HepG2 (cell line): ENCODE measurements around the gene SCRG1. TPM values are rescaled to one million over a fixed set of nuclear protein-coding genes. Genes with fewer than 3 reads are reported as not detected.

Experiments used
- BORCS8-MEF2B ChIP-seq: sonication (generic); formaldehyde crosslinking; IDR thresholded peaks from 2 replicates; pipeline ENCODE4 v1.8.0; 2022; ENCODE audit warnings: mild to moderate bottlenecking, missing genetic modification reagents
- CCDC6 ChIP-seq: sonication (generic); formaldehyde crosslinking; IDR thresholded peaks from 2 replicates; pipeline ENCODE4 v1.8.1; 2022; ENCODE audit warnings: mild to moderate bottlenecking, missing genetic modification reagents, moderate library complexity
- CREM ChIP-seq, 2 experiments: sonication (generic) in 1 of 2; formaldehyde crosslinking in 1 of 2; IDR thresholded peaks; 2 replicates each; pipeline versions ENCODE4 v1.4.0 to v1.6.1; 2016 to 2020; ENCODE audit warnings: antibody characterized with exemption in 1 of 2, mild to moderate bottlenecking in 1 of 2, missing genetic modification reagents in 1 of 2
- DBP ChIP-seq: sonication (generic); formaldehyde crosslinking; IDR thresholded peaks from 2 replicates; pipeline ENCODE4 v1.4.0; 2020; ENCODE audit warnings: missing genetic modification reagents; ENCODE audit errors: not compliant biosample characterization
- DNMT3B ChIP-seq: conservative IDR thresholded peaks from 2 replicates; pipeline ENCODE4 v1.6.1; 2016; ENCODE audit warnings: missing biosample characterization, control low read depth
- HCFC1 ChIP-seq: fragments of 150-350 bp; IDR thresholded peaks from 2 replicates; pipeline ENCODE4 v1.6.1; 2014; ENCODE audit warnings: low read depth, low read length
- KLF9 ChIP-seq: IDR thresholded peaks from 2 replicates; pipeline ENCODE4 v1.6.1; 2016; ENCODE audit warnings: low read depth
- MAX ChIP-seq: IDR thresholded peaks from 2 replicates; pipeline ENCODE4 v1.6.1; 2012; ENCODE audit warnings: inconsistent platforms
- MXI1 ChIP-seq: IDR thresholded peaks from 3 replicates; pipeline ENCODE4 v1.6.1; 2012; ENCODE audit warnings: low read depth, low read length, inconsistent platforms, borderline replicate concordance
- PITX1 ChIP-seq: sonication (generic); formaldehyde crosslinking; IDR thresholded peaks from 2 replicates; pipeline ENCODE4 v1.5.1; 2020; ENCODE audit warnings: mild to moderate bottlenecking, missing genetic modification reagents
- RARA ChIP-seq: IDR thresholded peaks from 2 replicates; pipeline ENCODE4 v1.6.1; 2016; ENCODE audit warnings: missing genetic modification reagents, missing compliant biosample characterization
- RBAK ChIP-seq: sonication (generic); formaldehyde crosslinking; IDR thresholded peaks from 2 replicates; pipeline ENCODE4 v1.5.1; 2020; ENCODE audit warnings: mild to moderate bottlenecking, missing genetic modification reagents
- REXO4 ChIP-seq: sonication (generic); formaldehyde crosslinking; IDR thresholded peaks from 2 replicates; pipeline ENCODE4 v1.8.0; 2022; ENCODE audit warnings: missing genetic modification reagents, mild to moderate bottlenecking, borderline replicate concordance
- RFXANK ChIP-seq: IDR thresholded peaks from 2 replicates; pipeline ENCODE4 v1.6.1; 2016
- SPEN ChIP-seq: sonication (generic); formaldehyde crosslinking; IDR thresholded peaks from 2 replicates; pipeline ENCODE4 v1.5.1; 2020; ENCODE audit warnings: low read depth, mild to moderate bottlenecking, missing genetic modification reagents
- SUZ12 ChIP-seq: fragments of 150-350 bp; IDR thresholded peaks from 2 replicates; pipeline ENCODE4 v1.6.1; 2014; ENCODE audit warnings: low read depth, low read length
- ZFP62 ChIP-seq: sonication (generic); formaldehyde crosslinking; IDR thresholded peaks from 2 replicates; pipeline ENCODE4 v1.4.0; 2020; ENCODE audit warnings: missing genetic modification reagents
- ZFX ChIP-seq: sonication (generic); formaldehyde crosslinking; IDR thresholded peaks from 2 replicates; pipeline ENCODE4 v1.4.0; 2020; ENCODE audit warnings: mild to moderate bottlenecking, low read depth, missing genetic modification reagents, moderate library complexity
- ZMYM4 ChIP-seq: sonication (generic); formaldehyde crosslinking; IDR thresholded peaks from 2 replicates; pipeline ENCODE4 v1.8.1; 2023; ENCODE audit warnings: mild to moderate bottlenecking, missing genetic modification reagents
- ZNF18 ChIP-seq: sonication (generic); formaldehyde crosslinking; IDR thresholded peaks from 2 replicates; pipeline ENCODE4 v1.8.0; 2022; ENCODE audit warnings: mild to moderate bottlenecking, missing genetic modification reagents; ENCODE audit not compliant: insufficient replicate concordance
- ZNF331 ChIP-seq: sonication (generic); formaldehyde crosslinking; IDR thresholded peaks from 2 replicates; pipeline ENCODE4 v1.4.0; 2020; ENCODE audit warnings: missing genetic modification reagents
- ZNF441 ChIP-seq: sonication (generic); formaldehyde crosslinking; IDR thresholded peaks from 2 replicates; pipeline ENCODE4 v1.7.0; 2021; ENCODE audit warnings: missing genetic modification reagents, borderline replicate concordance
- ZNF550 ChIP-seq: sonication (generic); formaldehyde crosslinking; IDR thresholded peaks from 2 replicates; pipeline ENCODE4 v1.4.0; 2020; ENCODE audit warnings: mild to moderate bottlenecking, missing genetic modification reagents, borderline replicate concordance
- ZNF563 ChIP-seq: sonication (generic); formaldehyde crosslinking; IDR thresholded peaks from 2 replicates; pipeline ENCODE4 v1.8.0; 2022; ENCODE audit warnings: mild to moderate bottlenecking, moderate library complexity, missing genetic modification reagents
- polyA plus RNA-seq, 8 experiments: library from polyadenylated mRNA; depleted of rRNA in 3 of 8; stranded (reverse) in 7 of 8; unstranded in 1 of 8; fragments of >200 nt; fragmentation: Illumina TruSeq in 4 of 8; extraction: Trizol in 4 of 8; gene quantifications; 2 replicates each; pipeline versions ENCODE4 v1.2.1 to v1.2.3, GENCODE V29; 2011 to 2016; ENCODE audit warnings: low read depth in 4 of 8, missing spikeins in 1 of 8, mixed read lengths in 1 of 8; ENCODE audit not compliant: insufficient read depth in 1 of 8
- total RNA-seq, 5 experiments: library from RNA; depleted of rRNA; stranded (reverse); fragments of >200 nt; fragmentation: Illumina TruSeq; extraction: Trizol; gene quantifications; 2 replicates each; pipeline ENCODE4 v1.2.3, GENCODE V29; 2016; ENCODE audit warnings: low read depth in 1 of 5
- TF ChIP-seq, protein P1 (sequence below): sonication (generic); formaldehyde crosslinking; IDR thresholded peaks from 2 replicates; pipeline ENCODE4 v1.4.0; 2020; ENCODE audit warnings: missing genetic modification reagents, mild to moderate bottlenecking, borderline replicate concordance
- TF ChIP-seq, protein P2 (sequence below): sonication (generic); formaldehyde crosslinking; IDR thresholded peaks from 2 replicates; pipeline ENCODE4 v1.8.0; 2022; ENCODE audit warnings: mild to moderate bottlenecking, missing genetic modification reagents, moderate library complexity

SCRG1 gene
- total and polyA plus RNA-seq, 2 of the 13 experiments (the other 11 are each of a cell fraction or from before 2014, with no cell fraction given), result not detected

GRCh38 chr4:173370477-173371291 is 28.2 kb downstream of the SCRG1 start, which contains the start of gene SAP30 (continued):
- TF ChIP-seq ZNF18 (CRISPR knock-in tag), result peak; percentile 57
- no peak for TF ChIP-seq RBAK (CRISPR knock-in tag)
- TF ChIP-seq ZNF550 (CRISPR knock-in tag), result no peak
- TF ChIP-seq CREM (IDR thresholded peaks at IDR 0.05), result peak; percentile 87
- no peak for TF ChIP-seq CREM (CRISPR knock-in tag; IDR thresholded peaks at IDR 0.05)
- TF ChIP-seq REXO4 (CRISPR knock-in tag), result no peak
- peak; percentile 88 for TF ChIP-seq HCFC1
- 0 out of 2 replicates have a peak, but pooled peaks have one; percentile 60 for TF ChIP-seq CCDC6 (CRISPR knock-in tag)
- TF ChIP-seq RFXANK, result 0 out of 2 replicates have a peak, but pooled peaks have one; percentile 14
- TF ChIP-seq, protein P1, sequence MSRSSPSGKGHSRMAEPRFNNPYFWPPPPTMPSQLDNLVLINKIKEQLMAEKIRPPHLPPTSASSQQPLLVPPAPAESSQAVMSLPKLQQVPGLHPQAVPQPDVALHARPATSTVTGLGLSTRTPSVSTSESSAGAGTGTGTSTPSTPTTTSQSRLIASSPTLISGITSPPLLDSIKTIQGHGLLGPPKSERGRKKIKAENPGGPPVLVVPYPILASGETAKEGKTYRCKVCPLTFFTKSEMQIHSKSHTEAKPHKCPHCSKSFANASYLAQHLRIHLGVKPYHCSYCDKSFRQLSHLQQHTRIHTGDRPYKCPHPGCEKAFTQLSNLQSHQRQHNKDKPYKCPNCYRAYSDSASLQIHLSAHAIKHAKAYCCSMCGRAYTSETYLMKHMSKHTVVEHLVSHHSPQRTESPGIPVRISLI, result peak; percentile 100
- peak; percentile 68; the same call in 1 of the 2 replicates for TF ChIP-seq ZMYM4 (CRISPR knock-in tag)
- peak; percentile 55 for TF ChIP-seq SPEN
- TF ChIP-seq ZFX, result peak; percentile 92
- TF ChIP-seq ZFP62 (CRISPR knock-in tag), result no peak
- TF ChIP-seq RARA (CRISPR knock-in tag), result 0 out of 2 replicates have a peak, but pooled peaks have one; percentile 13
- peak; percentile 95; the same call in 2 of the 3 replicates for TF ChIP-seq MXI1
- 0 out of 2 replicates have a peak, but pooled peaks have one; percentile 39 for TF ChIP-seq KLF9 (CRISPR knock-in tag)
- no peak for TF ChIP-seq DNMT3B (CRISPR knock-in tag)
- peak; percentile 43; the same call in 1 of the 2 replicates for TF ChIP-seq ZNF441 (CRISPR knock-in tag)
- TF ChIP-seq DBP (CRISPR knock-in tag), result no peak
- peak; percentile 78 for TF ChIP-seq ZNF331
- no peak for TF ChIP-seq ZNF563
- TF ChIP-seq, protein P2, sequence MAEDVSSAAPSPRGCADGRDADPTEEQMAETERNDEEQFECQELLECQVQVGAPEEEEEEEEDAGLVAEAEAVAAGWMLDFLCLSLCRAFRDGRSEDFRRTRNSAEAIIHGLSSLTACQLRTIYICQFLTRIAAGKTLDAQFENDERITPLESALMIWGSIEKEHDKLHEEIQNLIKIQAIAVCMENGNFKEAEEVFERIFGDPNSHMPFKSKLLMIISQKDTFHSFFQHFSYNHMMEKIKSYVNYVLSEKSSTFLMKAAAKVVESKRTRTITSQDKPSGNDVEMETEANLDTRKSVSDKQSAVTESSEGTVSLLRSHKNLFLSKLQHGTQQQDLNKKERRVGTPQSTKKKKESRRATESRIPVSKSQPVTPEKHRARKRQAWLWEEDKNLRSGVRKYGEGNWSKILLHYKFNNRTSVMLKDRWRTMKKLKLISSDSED (CRISPR knock-in tag), result no peak
- TF ChIP-seq BORCS8-MEF2B (CRISPR knock-in tag), result peak; percentile 67; the same call in 1 of the 2 replicates
- TF ChIP-seq MAX, result peak; percentile 90
- TF ChIP-seq SUZ12, result peak; percentile 77
- TF ChIP-seq PITX1, result peak; percentile 45; the same call in 1 of the 2 replicates
